ENCODE measurements around the gene DHX35.

DHX35 gene

GRCh38 chr20:38999965-39000910, 38.1 kb downstream of the DHX35 start:
- no peak for TF ChIP-seq POLR2A (IDR thresholded peaks at IDR 0.05; ENCODE audit: low read length)
- no peak for TF ChIP-seq GATA1 (IDR thresholded peaks at IDR 0.05; ENCODE audit: low read depth, low read length)

GRCh38 chr20:39004508-39004907, 42.4 kb downstream of the DHX35 start:
- DNase-seq = no peak
- TF ChIP-seq POLR2A (IDR thresholded peaks at IDR 0.05; ENCODE audit: low read length) = no peak
- TF ChIP-seq GATA1 (IDR thresholded peaks at IDR 0.05; ENCODE audit: low read depth, low read length) = no peak

More at GRCh38 chr20:38999965-39000910, 38.1 kb downstream of the DHX35 start:
- no peak for DNase-seq

GRCh38 chr20:39009348-39009747, 47.2 kb downstream of the DHX35 start:
- DNase-seq = no peak
- TF ChIP-seq GATA1 (IDR thresholded peaks at IDR 0.05; ENCODE audit: low read depth, low read length) = no peak
- TF ChIP-seq POLR2A (IDR thresholded peaks at IDR 0.05; ENCODE audit: low read length) = no peak

- no peak for TF ChIP-seq POLR2A (IDR thresholded peaks at IDR 0.05; ENCODE audit: low read length)
- TF ChIP-seq GATA1 (IDR thresholded peaks at IDR 0.05; ENCODE audit: low read depth, low read length) = no peak
- no peak for DNase-seq
Measured at GRCh38 chr20:39010496-39010895, 48.4 kb downstream of the DHX35 start.

- DNase-seq = no peak
- no peak for TF ChIP-seq GATA1 (IDR thresholded peaks at IDR 0.05; ENCODE audit: low read depth, low read length)
- TF ChIP-seq POLR2A (IDR thresholded peaks at IDR 0.05; ENCODE audit: low read length) = no peak
Measured at GRCh38 chr20:39013662-39014109, 51.5 kb downstream of the DHX35 start.

- no peak for TF ChIP-seq POLR2A (IDR thresholded peaks at IDR 0.05; ENCODE audit: low read length)
- DNase-seq = no peak
Measured at GRCh38 chr20:39016041-39016440, 53.9 kb downstream of the DHX35 start.

GRCh38 chr20:39016506-39016905, 54.4 kb downstream of the DHX35 start:
- TF ChIP-seq POLR2A (IDR thresholded peaks at IDR 0.05; ENCODE audit: low read length) = no peak
- TF ChIP-seq GATA1 (IDR thresholded peaks at IDR 0.05; ENCODE audit: low read depth, low read length) = no peak
- DNase-seq = no peak

- TF ChIP-seq POLR2A (IDR thresholded peaks at IDR 0.05; ENCODE audit: low read length) (no peak), GATA1 (IDR thresholded peaks at IDR 0.05; ENCODE audit: low read depth, low read length) (no peak)
Measured at GRCh38 chr20:39019027-39019426, 56.9 kb downstream of the DHX35 start.

GRCh38 chr20:39019805-39020325, 57.7 kb downstream of the DHX35 start:
- DNase-seq = no peak
- TF ChIP-seq GATA1 (IDR thresholded peaks at IDR 0.05; ENCODE audit: low read depth, low read length) (no peak), POLR2A (IDR thresholded peaks at IDR 0.05; ENCODE audit: low read length) (no peak)

More at GRCh38 chr20:39019027-39019426, 56.9 kb downstream of the DHX35 start:
- no peak for DNase-seq

- TF ChIP-seq GATA1 (IDR thresholded peaks at IDR 0.05; ENCODE audit: low read depth, low read length) (no peak), POLR2A (IDR thresholded peaks at IDR 0.05; ENCODE audit: low read length) (no peak)
- no peak for DNase-seq
Measured at GRCh38 chr20:39021748-39022147, 59.6 kb downstream of the DHX35 start.

- no peak for DNase-seq
- no peak for TF ChIP-seq GATA1 (IDR thresholded peaks at IDR 0.05; ENCODE audit: low read depth, low read length)
- TF ChIP-seq POLR2A (IDR thresholded peaks at IDR 0.05; ENCODE audit: low read length) = no peak
Measured at GRCh38 chr20:39025883-39026282, 63.7 kb downstream of the DHX35 start.

- DNase-seq = no peak
- TF ChIP-seq POLR2A (IDR thresholded peaks at IDR 0.05; ENCODE audit: low read length) (no peak), GATA1 (IDR thresholded peaks at IDR 0.05; ENCODE audit: low read depth, low read length) (no peak)
Measured at GRCh38 chr20:39029364-39029763, 67.2 kb downstream of the DHX35 start.

- TF ChIP-seq POLR2A (IDR thresholded peaks at IDR 0.05; ENCODE audit: low read length) (no peak), GATA1 (IDR thresholded peaks at IDR 0.05; ENCODE audit: low read depth, low read length) (no peak)
- no peak for DNase-seq
Measured at GRCh38 chr20:39032997-39033396, 70.9 kb downstream of the DHX35 start.

GRCh38 chr20:39036011-39036410, 73.9 kb downstream of the DHX35 start:
- DNase-seq = no peak
- TF ChIP-seq POLR2A (IDR thresholded peaks at IDR 0.05; ENCODE audit: low read length) = no peak
- no peak for TF ChIP-seq GATA1 (IDR thresholded peaks at IDR 0.05; ENCODE audit: low read depth, low read length)

- TF ChIP-seq GATA1 (IDR thresholded peaks at IDR 0.05; ENCODE audit: low read depth, low read length) = no peak
- TF ChIP-seq POLR2A (IDR thresholded peaks at IDR 0.05; ENCODE audit: low read length) = no peak
- DNase-seq = no peak
Measured at GRCh38 chr20:39036851-39037250, 74.7 kb downstream of the DHX35 start.
